B cell (primary cell): ENCODE data around the gene ZNF423. TPM values are rescaled to one million over a fixed set of nuclear protein-coding genes. Genes with fewer than 3 reads are reported as not detected.

Experiments
- ATAC-seq: fragments of 200-7000 bp; cut with Tn5 transposase; one replicate; pipeline ENCODE4 v1.10.0; 2021; ENCODE audit warnings: low read depth, mild to moderate bottlenecking, moderate number of reproducible peaks, moderate library complexity
- CTCF ChIA-PET: fragments of 350-600 bp; sonication (Branson Sonifier 250); formaldehyde crosslinking; loops from one replicate; lab custom pipeline; 2021; ENCODE audit warnings: antibody characterized with exemption, inconsistent platforms; lab: Charles Lee
- POLR2A ChIA-PET: fragments of 350-600 bp; sonication (Branson Sonifier 250); formaldehyde crosslinking; loops from one replicate; lab custom pipeline; 2021; ENCODE audit warnings: antibody characterized with exemption; lab: Charles Lee
- DNase-seq: peaks from one replicate; pipeline ENCODE4 v3.0.0; 2013
- H2AFZ ChIP-seq: 2 replicates; pipeline ENCODE4 v1.6.1; 2012; ENCODE audit warnings: mild to moderate bottlenecking, low read depth, low read length; ENCODE audit not compliant: insufficient read depth, poor library complexity, severe bottlenecking
- H3K27ac ChIP-seq, 2 donors: 1 replicate in 1 of 2; 2 replicates in 1 of 2; pipeline ENCODE4 v1.5.1; 2012 to 2013; ENCODE audit warnings: low read length in 2 of 2, mild to moderate bottlenecking in 2 of 2, moderate library complexity in 1 of 2
- H3K27me3 ChIP-seq, 4 experiments: fragments of 200-600 bp in 1 of 4; sonication (generic) in 1 of 4; replicated peaks in 1 of 4; 1 replicate in 2 of 4; 2 replicates in 2 of 4; pipeline versions ENCODE4 v1.6.1 to v1.7.0; 2013 to 2016; ENCODE audit warnings: low read length in 3 of 4, mild to moderate bottlenecking in 2 of 4, mixed read lengths in 1 of 4, moderate library complexity in 1 of 4; ENCODE audit not compliant: insufficient read depth in 4 of 4, control insufficient read depth in 3 of 4; ENCODE audit errors: control extremely low read depth in 1 of 4
- H3K36me3 ChIP-seq, 2 experiments: replicated peaks in 1 of 2; 1 replicate in 1 of 2; 2 replicates in 1 of 2; pipeline versions ENCODE4 v1.6.1 to v1.7.1; 2013; ENCODE audit warnings: low read length in 1 of 2; ENCODE audit not compliant: insufficient read depth in 2 of 2, control insufficient read depth in 1 of 2; ENCODE audit errors: control extremely low read depth in 1 of 2, extremely low read depth in 1 of 2
- H3K4me1 ChIP-seq, 2 donors: fragments of 200-600 bp in 1 of 2; sonication (generic) in 1 of 2; 1 replicate in 1 of 2; 2 replicates in 1 of 2; pipeline versions ENCODE4 v1.5.1 to v1.6.1; 2013 to 2017; ENCODE audit warnings: low read length in 2 of 2; ENCODE audit not compliant: control insufficient read depth in 2 of 2, insufficient read depth in 2 of 2
- H3K4me2 ChIP-seq: replicated peaks from 2 replicates; pipeline ENCODE3; 2012; ENCODE audit warnings: mild to moderate bottlenecking, low read depth, low read length; ENCODE audit not compliant: poor library complexity, severe bottlenecking
- H3K4me3 ChIP-seq, 5 experiments: fragments of 200-600 bp in 1 of 5; sonication (generic) in 1 of 5; 1 replicate in 3 of 5; 2 replicates in 2 of 5; pipeline versions ENCODE4 v1.5.1 to v1.7.0; 2011 to 2016; ENCODE audit warnings: low read length in 4 of 5, mild to moderate bottlenecking in 4 of 5, low read depth in 2 of 5, control low read depth in 1 of 5, moderate library complexity in 1 of 5; ENCODE audit not compliant: insufficient read depth in 1 of 5; ENCODE audit errors: control extremely low read depth in 1 of 5, extremely low read depth in 1 of 5
- H3K79me2 ChIP-seq: fragments of 200-600 bp; sonication (generic); one replicate; pipeline ENCODE4 v1.6.0; 2016; ENCODE audit warnings: low read length; ENCODE audit not compliant: control insufficient read depth, insufficient read depth
- H3K9ac ChIP-seq: fragments of 200-600 bp; sonication (generic); 2 replicates; pipeline ENCODE4 v1.6.1; 2017; ENCODE audit warnings: mild to moderate bottlenecking, low read length, moderate library complexity
- H3K9me3 ChIP-seq, 3 donors: one replicate each; pipeline versions ENCODE4 v1.6.1 to v1.7.1; 2013; ENCODE audit warnings: low read length in 2 of 3; ENCODE audit not compliant: control insufficient read depth in 2 of 3, insufficient read depth in 1 of 3; ENCODE audit errors: control extremely low read depth in 1 of 3
- H4K20me1 ChIP-seq: 2 replicates; pipeline ENCODE4 v1.6.0; 2012; ENCODE audit warnings: mild to moderate bottlenecking, low read length; ENCODE audit not compliant: insufficient read depth, control insufficient read depth, poor library complexity, severe bottlenecking
- H3K27ac Mint-ChIP-seq: one replicate; pipeline ENCODE4 v1.8.0; 2021; ENCODE audit warnings: mixed read lengths
- H3K27me3 Mint-ChIP-seq: one replicate; pipeline ENCODE4 v1.8.0; 2021; ENCODE audit warnings: mixed read lengths
- H3K4me1 Mint-ChIP-seq: one replicate; pipeline ENCODE4 v1.8.0; 2021; ENCODE audit warnings: mixed read lengths
- H3K4me3 Mint-ChIP-seq: one replicate; pipeline ENCODE4 v1.8.0; 2021; ENCODE audit warnings: mixed read lengths
- H3K9me3 Mint-ChIP-seq: one replicate; pipeline ENCODE4 v1.8.0; 2022; ENCODE audit warnings: mixed read lengths; ENCODE audit not compliant: insufficient read depth
- EZH2 ChIP-seq: IDR thresholded peaks from 2 replicates; pipeline ENCODE4 v1.6.1; 2012; ENCODE audit warnings: borderline replicate concordance, low read depth, mild to moderate bottlenecking, moderate library complexity, low read length; ENCODE audit not compliant: insufficient read depth, poor library complexity, severe bottlenecking
- WGBS: methylation state at CpG from one replicate; pipeline ENCODE4 v1.1.5; 2013; ENCODE audit warnings: missing lambda C conversion rate; ENCODE audit not compliant: insufficient coverage; 5-methylcytosine and 5-hydroxymethylcytosine counted together
- intact Hi-C: fragments of 100-400 bp; cut with micrococcal nuclease; formaldehyde crosslinking; loops from one replicate; pipeline ENCODE4 v1.10.0; 2022
- polyA plus RNA-seq: library from polyadenylated mRNA; depleted of rRNA; stranded (reverse); fragments of >200 nt; gene quantifications from 2 replicates; pipeline ENCODE4 v1.2.3, GENCODE V29; 2012
- total RNA-seq, 2 donors: library from RNA; stranded (reverse); fragments of 120-200 nt in 1 of 2; gene quantifications; 1 replicate in 1 of 2; 2 replicates in 1 of 2; pipeline versions ENCODE4 v1.2.3 to v1.2.4, GENCODE V29; 2013 to 2022
- TF ChIP-seq, protein P1 (sequence below): fragments of 200-600 bp; IDR thresholded peaks from one replicate; pipeline ENCODE4 v1.8.0; 2022; ENCODE audit warnings: antibody characterized with exemption, mild to moderate bottlenecking

ZNF423 gene
- total and polyA plus RNA-seq, 2 donors (not counting 1 experiment from before 2014, with no cell fraction given), result not detected

DNA sequence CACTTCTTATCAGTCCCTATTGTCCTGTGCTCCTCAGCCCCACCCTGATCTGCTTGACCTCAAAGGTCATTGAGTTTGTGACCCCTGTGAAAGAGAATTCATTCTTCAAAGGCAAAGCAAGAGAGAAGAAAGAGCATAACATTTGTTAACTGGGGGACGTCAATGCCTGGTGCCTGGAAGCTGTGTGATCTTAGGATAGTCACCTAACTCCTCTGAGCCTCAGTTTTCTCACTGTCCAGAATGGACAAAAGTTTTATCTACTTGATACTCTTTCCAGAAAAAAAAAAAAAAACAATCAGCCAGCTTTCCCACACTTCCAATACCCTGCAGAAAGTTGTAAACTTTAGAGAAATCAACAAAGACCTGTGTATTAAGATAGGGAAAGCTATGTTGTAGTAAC lies 309.2 kb downstream of the ZNF423 start:
- intact Hi-C loops, result no loop called here
- ChIA-PET CTCF (no interaction called here), POLR2A (no interaction called here)
- H3K4me3 Mint-ChIP-seq, result no peak overlapping the region
- no peaks in the 10 kb centered on the region for H3K4me1 Mint-ChIP-seq
- no CpG with 5 or more reads among the region's 1 CpG for WGBS
- Histone ChIP-seq H3K36me3 (no peaks in the 10 kb centered on the region), H3K4me3 (no peak overlapping the region), H3K9ac (no peak overlapping the region), H3K9me3 (peaks cover 0 to 10% (median 0%) of the 10 kb centered on the region in 3 donors), H3K27ac (no peak overlapping the region), H2AFZ (no peak overlapping the region), H3K4me1 (no peaks in the 10 kb centered on the region), H4K20me1 (no peaks in the 10 kb centered on the region), H3K27me3 (no peaks in the 10 kb centered on the region), H3K4me2 (no peak overlapping the region), H3K79me2 (no peaks in the 10 kb centered on the region)
- no peak overlapping the region for H3K27ac Mint-ChIP-seq
- no peak for DNase-seq
- peaks cover 6% of the 10 kb centered on the region for H3K27me3 Mint-ChIP-seq
- no peaks in the 10 kb centered on the region for H3K9me3 Mint-ChIP-seq
- ATAC-seq, result no peak
- no peak for TF ChIP-seq EZH2
- TF ChIP-seq, protein P1, sequence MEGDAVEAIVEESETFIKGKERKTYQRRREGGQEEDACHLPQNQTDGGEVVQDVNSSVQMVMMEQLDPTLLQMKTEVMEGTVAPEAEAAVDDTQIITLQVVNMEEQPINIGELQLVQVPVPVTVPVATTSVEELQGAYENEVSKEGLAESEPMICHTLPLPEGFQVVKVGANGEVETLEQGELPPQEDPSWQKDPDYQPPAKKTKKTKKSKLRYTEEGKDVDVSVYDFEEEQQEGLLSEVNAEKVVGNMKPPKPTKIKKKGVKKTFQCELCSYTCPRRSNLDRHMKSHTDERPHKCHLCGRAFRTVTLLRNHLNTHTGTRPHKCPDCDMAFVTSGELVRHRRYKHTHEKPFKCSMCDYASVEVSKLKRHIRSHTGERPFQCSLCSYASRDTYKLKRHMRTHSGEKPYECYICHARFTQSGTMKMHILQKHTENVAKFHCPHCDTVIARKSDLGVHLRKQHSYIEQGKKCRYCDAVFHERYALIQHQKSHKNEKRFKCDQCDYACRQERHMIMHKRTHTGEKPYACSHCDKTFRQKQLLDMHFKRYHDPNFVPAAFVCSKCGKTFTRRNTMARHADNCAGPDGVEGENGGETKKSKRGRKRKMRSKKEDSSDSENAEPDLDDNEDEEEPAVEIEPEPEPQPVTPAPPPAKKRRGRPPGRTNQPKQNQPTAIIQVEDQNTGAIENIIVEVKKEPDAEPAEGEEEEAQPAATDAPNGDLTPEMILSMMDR, result no peak

DNA sequence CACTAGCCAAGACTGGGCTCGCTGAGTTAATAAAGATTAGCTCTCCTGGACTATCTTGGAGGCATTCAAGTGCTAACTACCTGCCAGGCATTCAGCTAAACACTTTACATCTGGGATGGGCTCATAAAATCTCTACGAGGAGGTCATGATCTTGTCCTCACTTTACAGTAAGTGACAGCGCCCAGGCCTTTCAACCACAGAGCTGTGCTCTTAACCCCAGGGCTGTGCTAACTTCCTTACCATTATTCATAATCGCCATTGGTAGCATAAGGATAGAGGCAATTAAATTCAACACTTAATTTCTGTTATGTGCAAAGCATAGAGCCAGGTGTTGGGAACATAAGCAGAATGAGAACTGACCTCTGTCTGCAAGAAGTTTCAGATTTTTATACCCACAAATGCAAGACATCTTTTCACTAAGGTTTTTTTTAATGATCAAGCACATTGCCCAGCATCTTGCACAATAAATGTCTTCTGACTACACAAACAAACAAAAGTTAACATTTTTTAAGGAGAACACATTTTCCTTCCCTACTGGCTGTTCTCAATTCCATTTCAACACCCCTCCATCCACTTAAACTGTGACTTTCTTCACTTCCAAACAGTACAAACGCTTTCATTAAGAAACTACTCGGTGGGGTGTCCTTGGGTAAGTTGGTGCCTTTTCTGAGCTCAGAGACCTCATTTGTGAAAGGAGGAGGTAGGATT lies 310.0 kb downstream of the ZNF423 start:
- intact Hi-C loops, result no loop called here
- Mint-ChIP-seq H3K9me3 (peaks cover 3% of the 10 kb centered on the region), H3K4me1 (no peaks in the 10 kb centered on the region), H3K4me3 (no peak overlapping the region), H3K27me3 (peaks cover 9% of the 10 kb centered on the region), H3K27ac (no peak overlapping the region)
- Histone ChIP-seq H3K9ac (no peak overlapping the region), H2AFZ (no peak overlapping the region), H3K4me1 (no peaks in the 10 kb centered on the region), H3K4me3 (no peak overlapping the region), H3K27me3 (no peaks in the 10 kb centered on the region), H3K36me3 (no peaks in the 10 kb centered on the region), H4K20me1 (no peaks in the 10 kb centered on the region), H3K4me2 (no peak overlapping the region), H3K79me2 (no peaks in the 10 kb centered on the region), H3K9me3 (peaks cover 0 to 10% (median 0%) of the 10 kb centered on the region in 3 donors), H3K27ac (no peak overlapping the region)
- TF ChIP-seq EZH2, result no peak
- TF ChIP-seq, protein P1, result no peak
- DNase-seq (no peak), ATAC-seq (no peak)
- WGBS, result 89% methylated on average over 2 of the region's 6 CpGs
- POLR2A ChIA-PET, result no interaction called here
- CTCF ChIA-PET, result no interaction called here
